Sciatic nerve (tissue), 2 donors: ENCODE data around the gene DDR2. TPM values are rescaled to one million over a fixed set of nuclear protein-coding genes. Genes with fewer than 3 reads are reported as not detected.

Experiments used
- ATAC-seq: fragments of 200-7000 bp; cut with Tn5 transposase; one replicate; pipeline ENCODE4 v1.9.1; 2020; ENCODE audit warnings: mild to moderate bottlenecking, moderate library complexity
- DNase-seq: peaks from one replicate; pipeline ENCODE4 v3.0.0-alpha.2; 2020; ENCODE audit warnings: low spot score
- intact Hi-C: fragments of 100-400 bp; cut with DNase I; formaldehyde crosslinking; loops from one replicate; pipeline ENCODE4 v1.14.2; 2022
- total RNA-seq: library from RNA; stranded (reverse); fragmentation: NEBNext Ultra II Directional; extraction: Animal tissue kit (Norgen Biotek cat#: 25700); gene quantifications from one replicate; pipeline ENCODE4 v1.2.1, GENCODE V29; 2021
- donor health status: DM: no; HTN: no; CAD: no.
- donor health status: DM: no; HTN: no; CAD: no.

DDR2 gene
- total RNA-seq, 1 donor from 2014 or later, result 132 TPM

- ATAC-seq, result no peak
- DNase-seq, result no peak
- intact Hi-C loops, result no loop called here
These were observed 4.5 kb upstream of the DDR2 start for GRCh38 chr1:162627662-162628296.

GRCh38 chr1:162629077-162629627 is 3.1 kb upstream of the DDR2 start:
- intact Hi-C loops, result no loop called here
- no peak for ATAC-seq

GRCh38 chr1:162629651-162630050 is 2.6 kb upstream of the DDR2 start:
- intact Hi-C loops, result no loop called here
- ATAC-seq, result no peak
- DNase-seq, result no peak

More at GRCh38 chr1:162629077-162629627, 3.1 kb upstream of the DDR2 start:
- no peak for DNase-seq

- ATAC-seq, result peak; percentile 92
- intact Hi-C loops, result no loop called here
- DNase-seq, result peak; percentile 59
These were observed 595 bp upstream of the DDR2 start for GRCh38 chr1:162631546-162632191.

- peak; percentile 29 for ATAC-seq
- intact Hi-C loops, result no loop called here
- DNase-seq, result no peak
These were observed 425 bp downstream of the DDR2 start for GRCh38 chr1:162632698-162633080.

GRCh38 chr1:162633081-162633762 is 958 bp downstream of the DDR2 start:
- intact Hi-C loops, result no loop called here
- ATAC-seq, result peak; percentile 14
- no peak for DNase-seq

- intact Hi-C loops, result no loop called here
- no peak for ATAC-seq
- no peak for DNase-seq
These were observed 3.2 kb downstream of the DDR2 start for GRCh38 chr1:162635418-162635817.

- intact Hi-C loops, result no loop called here
- ATAC-seq, result no peak
- no peak for DNase-seq
These were observed 7.5 kb downstream of the DDR2 start for GRCh38 chr1:162639718-162640117.

- ATAC-seq (no peak), DNase-seq (no peak)
- intact Hi-C loops, result no loop called here
These were observed 8.8 kb downstream of the DDR2 start for GRCh38 chr1:162641114-162641513.

GRCh38 chr1:162644986-162645314 is 12.7 kb downstream of the DDR2 start:
- DNase-seq (no peak), ATAC-seq (no peak)
- intact Hi-C loops, result no loop called here

GRCh38 chr1:162645666-162646065 is 13.4 kb downstream of the DDR2 start:
- intact Hi-C loops, result no loop called here
- DNase-seq, result no peak
- ATAC-seq, result no peak

- no peak for ATAC-seq
- no peak for DNase-seq
- intact Hi-C loops, result no loop called here
These were observed 17.3 kb downstream of the DDR2 start for GRCh38 chr1:162649583-162649982.

- DNase-seq (no peak), ATAC-seq (no peak)
- intact Hi-C loops, result no loop called here
These were observed 22.8 kb downstream of the DDR2 start for GRCh38 chr1:162654915-162655620.

GRCh38 chr1:162656266-162656665 is 24.0 kb downstream of the DDR2 start:
- no peak for DNase-seq
- ATAC-seq, result no peak
- intact Hi-C loops, result no loop called here

- DNase-seq (no peak), ATAC-seq (no peak)
- intact Hi-C loops, result no loop called here
These were observed 28.3 kb downstream of the DDR2 start for GRCh38 chr1:162660574-162660973.

GRCh38 chr1:162661336-162661735 is 29.1 kb downstream of the DDR2 start:
- no peak for DNase-seq
- no peak for ATAC-seq

GRCh38 chr1:162662013-162662412 is 29.7 kb downstream of the DDR2 start:
- intact Hi-C loops, result no loop called here
- no peak for DNase-seq
- no peak for ATAC-seq

More at GRCh38 chr1:162661336-162661735, 29.1 kb downstream of the DDR2 start:
- intact Hi-C loops, result no loop called here

- no peak for DNase-seq
- no peak for ATAC-seq
- intact Hi-C loops, result no loop called here
These were observed 30.8 kb downstream of the DDR2 start for GRCh38 chr1:162663086-162663485.

- intact Hi-C loops, result no loop called here
- DNase-seq (no peak), ATAC-seq (peak; percentile 92)
These were observed 31.4 kb downstream of the DDR2 start for GRCh38 chr1:162663589-162664106.
